Liver (tissue), 3 donors: Measurements from ENCODE around the gene TRIM63.

ENCODE experiments used
- CTCF ChIP-seq: fragments of 150-350 bp; IDR thresholded peaks from 2 replicates; pipeline ENCODE4 v1.5.1; 2017; ENCODE audit warnings: improper control_type of control experiment, low read depth, low read length; ENCODE audit not compliant: missing input control
- EGR1 ChIP-seq, 2 donors: IDR thresholded peaks; 2 replicates each; pipeline ENCODE4 v1.6.1; 2016 to 2018; ENCODE audit warnings: antibody characterized with exemption in 2 of 2, low read depth in 2 of 2
- FOXA1 ChIP-seq: IDR thresholded peaks from 2 replicates; pipeline ENCODE4 v1.6.1; 2016; ENCODE audit warnings: antibody characterized with exemption
- HNF4G ChIP-seq: IDR thresholded peaks from 2 replicates; pipeline ENCODE4 v1.6.1; 2016; ENCODE audit warnings: antibody characterized with exemption
- JUND ChIP-seq, 2 donors: IDR thresholded peaks; 2 replicates each; pipeline ENCODE4 v1.6.1; 2016; ENCODE audit warnings: antibody characterized with exemption in 2 of 2
- MAX ChIP-seq: IDR thresholded peaks from 2 replicates; pipeline ENCODE4 v1.6.1; 2016; ENCODE audit warnings: antibody characterized with exemption
- REST ChIP-seq: IDR thresholded peaks from 2 replicates; pipeline ENCODE4 v1.6.1; 2016; ENCODE audit warnings: antibody characterized with exemption, mild to moderate bottlenecking
- SP1 ChIP-seq: IDR thresholded peaks from 2 replicates; pipeline ENCODE4 v1.6.1; 2018; ENCODE audit warnings: antibody characterized with exemption, mild to moderate bottlenecking
- TAF1 ChIP-seq: conservative IDR thresholded peaks from 2 replicates; pipeline ENCODE4 v1.6.1; 2016; ENCODE audit warnings: antibody characterized with exemption, mild to moderate bottlenecking
- YY1 ChIP-seq: IDR thresholded peaks from 2 replicates; pipeline ENCODE4 v1.6.1; 2016; ENCODE audit warnings: antibody characterized with exemption, mild to moderate bottlenecking
- ZBTB33 ChIP-seq: IDR thresholded peaks from 2 replicates; pipeline ENCODE4 v1.6.1; 2016; ENCODE audit warnings: antibody characterized with exemption
- donor health status: healthy.
- donor health status: healthy.

GRCh38 chr1:26022404-26022779 is 45.0 kb downstream of the TRIM63 start:
- TF ChIP-seq CTCF (no peak), TAF1 (no peak), SP1 (no peak), ZBTB33 (no peak), MAX (no peak), YY1 (no peak), FOXA1 (no peak), HNF4G (no peak), JUND (IDR thresholded peaks at IDR 0.05) (no peak), EGR1 (IDR thresholded peaks at IDR 0.05; ENCODE audit: low read depth in 2 of 2) (no peak), REST (no peak)
